HCT116 (cell line): ENCODE data around the gene DMXL1. TPM values are rescaled to one million over a fixed set of nuclear protein-coding genes. Genes with fewer than 3 reads are reported as not detected.

Source experiments
- ATAC-seq: fragments of 200-7000 bp; cut with Tn5 transposase; 2 replicates; pipeline ENCODE4 v1.9.1; 2020; ENCODE audit warnings: mild to moderate bottlenecking, moderate library complexity
- BruUV-seq: library from RNA; stranded (reverse); fragments of 400-500 nt; replicated peaks from 2 replicates; lab custom pipeline; 2021; lab: Mats Ljungman, UMichigan
- CTCF ChIA-PET: fragments of 300-600 bp; sonication (Branson Sonifier 250); formaldehyde crosslinking; loops from one replicate; lab custom pipeline; 2021; ENCODE audit warnings: antibody characterized with exemption; lab: Charles Lee
- POLR2A ChIA-PET: fragments of 300-600, 350-600 bp; sonication (Branson Sonifier 250); formaldehyde crosslinking; loops from one replicate; lab custom pipeline; 2021; ENCODE audit warnings: antibody characterized with exemption; lab: Charles Lee
- RAD21 ChIA-PET, 2 experiments: fragments of 300-600 bp; sonication (Branson Sonifier 250); formaldehyde crosslinking; loops; one replicate each; lab custom pipeline; 2023; ENCODE audit warnings: low total read pairs in 2 of 2; ENCODE audit not compliant: uncharacterized antibody in 2 of 2, unreplicated experiment in 2 of 2, low non-redundant PET in 1 of 2; lab: Charles Lee
- DNase-seq: peaks from one replicate; pipeline ENCODE4 v3.0.0-alpha.2; 2010; ENCODE audit warnings: low read depth, low spot score
- H2AFZ ChIP-seq: fragments of 200-600 bp; shearing (Covaris generic), sonication (generic); 2 replicates; pipeline ENCODE4 v1.6.1; 2017; ENCODE audit warnings: low read depth, mixed run types, mixed read lengths, antibody characterized with exemption, low read length; ENCODE audit not compliant: poor library complexity, severe bottlenecking
- H3K27ac ChIP-seq: 2 replicates; pipeline ENCODE4 v1.5.1; 2012; ENCODE audit warnings: low read depth, low read length
- H3K27me3 ChIP-seq: fragments of 200-600 bp; sonication (generic); 2 replicates; pipeline ENCODE4 v1.6.1; 2016; ENCODE audit warnings: mixed run types, low read length, mixed read lengths; ENCODE audit not compliant: insufficient read depth
- H3K36me3 ChIP-seq, 2 experiments: fragments of 200-500 bp in 1 of 2; fragments of 200-600 bp in 1 of 2; sonication (Bioruptor generic) in 1 of 2; sonication (generic) in 1 of 2; 2 replicates each; pipeline versions ENCODE4 v1.5.1 to v1.6.1; 2014 to 2016; ENCODE audit warnings: low read length in 2 of 2, inconsistent platforms in 1 of 2, mixed read lengths in 1 of 2, mixed run types in 1 of 2; ENCODE audit not compliant: insufficient read depth in 2 of 2, control insufficient read depth in 1 of 2
- H3K4me1 ChIP-seq, 2 experiments: fragments of 200-600 bp in 1 of 2; sonication (generic) in 1 of 2; 2 replicates each; pipeline versions ENCODE4 v1.5.1 to v1.6.1; 2012 to 2017; ENCODE audit warnings: low read length in 2 of 2, inconsistent platforms in 1 of 2, mild to moderate bottlenecking in 1 of 2, mixed read lengths in 1 of 2, mixed run types in 1 of 2, moderate library complexity in 1 of 2; ENCODE audit not compliant: insufficient read depth in 2 of 2, control insufficient read depth in 1 of 2
- H3K4me2 ChIP-seq: fragments of 200-600 bp; sonication (generic); 2 replicates; pipeline ENCODE4 v1.6.1; 2017; ENCODE audit warnings: mixed run types, low read length, mixed read lengths
- H3K4me3 ChIP-seq, 2 experiments: fragments of 200-600 bp in 1 of 2; sonication (generic) in 1 of 2; replicated peaks in 1 of 2; 2 replicates each; pipeline ENCODE4 v1.5.1; 2011 to 2016; ENCODE audit warnings: low read length in 2 of 2, control low read depth in 1 of 2, low read depth in 1 of 2, mild to moderate bottlenecking in 1 of 2, mixed read lengths in 1 of 2, mixed run types in 1 of 2
- H3K79me2 ChIP-seq: fragments of 200-600 bp; sonication (generic); 2 replicates; pipeline ENCODE4 v1.6.1; 2017; ENCODE audit warnings: mild to moderate bottlenecking, mixed run types, low read length, moderate library complexity, mixed read lengths; ENCODE audit not compliant: insufficient read depth
- H3K9ac ChIP-seq: fragments of 200-600 bp; sonication (generic); 2 replicates; pipeline ENCODE4 v1.6.1; 2016; ENCODE audit warnings: low read length, mixed read lengths
- H3K9me2 ChIP-seq: fragments of 200-600 bp; sonication (generic), shearing (Covaris generic); 2 replicates; pipeline ENCODE4 v1.6.1; 2017; ENCODE audit warnings: mixed run types, mild to moderate bottlenecking, moderate library complexity; ENCODE audit not compliant: insufficient read depth
- H3K9me3 ChIP-seq, 2 experiments: fragments of 200-500 bp in 1 of 2; fragments of 200-600 bp in 1 of 2; sonication (Bioruptor generic) in 1 of 2; sonication (generic) in 1 of 2; 2 replicates each; pipeline ENCODE4 v1.6.1; 2014 to 2017; ENCODE audit warnings: low read length in 2 of 2, mixed read lengths in 2 of 2, inconsistent platforms in 1 of 2, low read depth in 1 of 2, mild to moderate bottlenecking in 1 of 2, mixed run types in 1 of 2, moderate library complexity in 1 of 2; ENCODE audit not compliant: control insufficient read depth in 1 of 2, insufficient read depth in 1 of 2
- H4K20me1 ChIP-seq: fragments of 200-600 bp; sonication (generic), shearing (Covaris generic); 2 replicates; pipeline ENCODE4 v1.6.1; 2017; ENCODE audit warnings: mixed run types, mild to moderate bottlenecking, moderate library complexity; ENCODE audit not compliant: insufficient read depth
- CBX3 ChIP-seq: IDR thresholded peaks from 2 replicates; pipeline ENCODE4 v1.6.1; 2012; ENCODE audit warnings: low read depth
- CTCF ChIP-seq, 3 experiments: fragments of 200-600 bp in 1 of 3; sonication (generic) in 1 of 3; IDR thresholded peaks in 2 of 3; conservative IDR thresholded peaks in 1 of 3; 2 replicates each; pipeline ENCODE4 v1.5.1; 2012 to 2017; ENCODE audit warnings: low read depth in 2 of 3, low read length in 2 of 3, antibody characterized with exemption in 1 of 3, borderline replicate concordance in 1 of 3, control low read depth in 1 of 3, mild to moderate bottlenecking in 1 of 3, mixed read lengths in 1 of 3, mixed run types in 1 of 3, moderate library complexity in 1 of 3; ENCODE audit not compliant: insufficient read depth in 1 of 3
- EGR1 ChIP-seq: IDR thresholded peaks from 2 replicates; pipeline ENCODE4 v1.6.1; 2012; ENCODE audit warnings: low read depth
- EZH2 ChIP-seq: fragments of 200-600 bp; sonication (generic); IDR thresholded peaks from 2 replicates; pipeline ENCODE4 v1.6.1; 2017; ENCODE audit warnings: antibody characterized with exemption, mixed run types
- FOSL1 ChIP-seq: IDR thresholded peaks from 2 replicates; pipeline ENCODE4 v1.6.1; 2012; ENCODE audit warnings: low read depth
- POLR2A ChIP-seq: IDR thresholded peaks from 2 replicates; pipeline ENCODE4 v1.7.0; 2011; ENCODE audit warnings: borderline replicate concordance; ENCODE audit not compliant: insufficient read depth, insufficient read length; ENCODE audit errors: extremely low read depth
- REST ChIP-seq: IDR thresholded peaks from 2 replicates; pipeline ENCODE4 v1.6.1; 2012; ENCODE audit warnings: low read depth
- SRF ChIP-seq: IDR thresholded peaks from 2 replicates; pipeline ENCODE4 v1.6.1; 2012; ENCODE audit warnings: low read depth
- TCF7L2 ChIP-seq: IDR thresholded peaks from 2 replicates; pipeline ENCODE4 v1.7.0; 2011; ENCODE audit warnings: borderline replicate concordance, inconsistent platforms; ENCODE audit not compliant: insufficient read depth, insufficient read length; ENCODE audit errors: extremely low read depth
- YY1 ChIP-seq: IDR thresholded peaks from 2 replicates; pipeline ENCODE4 v1.6.1; 2011; ENCODE audit warnings: low read length, low read depth, moderate library complexity, mild to moderate bottlenecking; ENCODE audit not compliant: insufficient replicate concordance; ENCODE audit errors: extremely low read depth
- ZFX ChIP-seq: fragments of 450-650 bp; IDR thresholded peaks from 2 replicates; pipeline ENCODE4 v1.6.1; 2017
- ZNF274 ChIP-seq: fragments of 200-500 bp; sonication (Bioruptor generic); IDR thresholded peaks from 2 replicates; pipeline ENCODE4 v1.6.1; 2014; ENCODE audit warnings: mild to moderate bottlenecking, low read depth, low read length, inconsistent platforms
- intact Hi-C: fragments of 100-400 bp; cut with micrococcal nuclease; formaldehyde crosslinking; loops from 2 replicates; pipeline ENCODE4 v1.10.0; 2022
- total RNA-seq: library from RNA; stranded (reverse); gene quantifications from one replicate; pipeline ENCODE4 v1.2.1, GENCODE V29; 2021; ENCODE audit not compliant: unreplicated experiment

DMXL1 gene
- total RNA-seq, 1 experiment from 2014 or later, result 21.1 TPM

DNA sequence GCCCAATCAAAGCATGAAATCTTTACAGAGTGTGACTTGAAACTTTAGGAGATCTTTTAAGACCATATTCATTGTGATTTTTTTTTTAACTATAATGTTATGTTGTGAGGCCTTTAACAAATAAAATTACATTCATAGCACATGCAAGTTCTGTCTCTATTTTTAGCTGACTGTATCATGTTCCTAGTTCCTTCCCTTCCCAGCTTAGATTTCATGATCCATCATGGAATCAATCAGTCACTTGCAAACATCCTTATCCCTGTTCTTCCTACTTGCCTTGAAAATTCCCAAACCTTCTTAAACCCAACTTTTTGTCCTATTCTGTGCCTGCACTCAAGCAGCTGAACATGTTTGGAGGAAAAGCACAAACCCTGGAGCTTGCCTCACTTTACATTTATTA is 141.8 kb downstream of the DMXL1 start:
- Histone ChIP-seq H3K36me3 (no peaks in the 10 kb centered on the region), H3K9me2 (no peaks in the 10 kb centered on the region), H4K20me1 (no peaks in the 10 kb centered on the region), H3K4me2 (no peak overlapping the region), H3K4me1 (no peaks in the 10 kb centered on the region), H3K4me3 (no peak overlapping the region), H2AFZ (no peak overlapping the region), H3K9me3 (no peaks in the 10 kb centered on the region), H3K27me3 (no peaks in the 10 kb centered on the region), H3K79me2 (no peaks in the 10 kb centered on the region), H3K9ac (no peak overlapping the region), H3K27ac (no peak overlapping the region)
- intact Hi-C loops, result loop anchor here (5.0 kb wide), 1 partner anchor 190 kb away; no protein-coding TSS in a partner anchor
- ChIA-PET POLR2A (no interaction called here), RAD21 (no interaction called here), CTCF (interaction anchor here (1.0 kb wide), 1 partner anchor 8 kb away, joined by 4 read pairs; no protein-coding TSS in a partner anchor)
- ATAC-seq (no peak), DNase-seq (no peak)
- TF ChIP-seq YY1 (no peak), POLR2A (no peak), ZNF274 (no peak), SRF (no peak), FOSL1 (no peak), TCF7L2 (no peak), CTCF (IDR thresholded peaks at IDR 0.05 in 2 of 3, conservative IDR thresholded peaks at IDR 0.05 in 1 of 3; ENCODE audit: borderline replicate concordance in 1 of 3, insufficient read depth in 1 of 3, low read depth in 2 of 3, low read length in 2 of 3) (no peak), EGR1 (no peak), EZH2 (no peak), ZFX (no peak), CBX3 (no peak), REST (no peak)
- BruUV-seq, result no TSS peak
